KMS-11 (cell line): ENCODE measurements around the gene SLFN12L.

Experiments
- H2AFZ ChIP-seq: fragments of 200-600 bp; sonication (generic); 2 replicates; pipeline ENCODE4 v1.6.1; 2016; ENCODE audit warnings: antibody characterized with exemption, mixed run types, low read depth
- H3K27ac ChIP-seq: fragments of 200-600 bp; sonication (generic); 2 replicates; pipeline ENCODE4 v1.6.1; 2016; ENCODE audit warnings: mild to moderate bottlenecking, mixed run types
- H3K27me3 ChIP-seq: fragments of 200-600 bp; sonication (generic); 2 replicates; pipeline ENCODE4 v1.6.1; 2017; ENCODE audit warnings: mild to moderate bottlenecking, low read depth, mixed run types, moderate library complexity; ENCODE audit not compliant: insufficient read depth
- H3K36me3 ChIP-seq: fragments of 200-600 bp; sonication (generic); 2 replicates; pipeline ENCODE4 v1.6.1; 2017; ENCODE audit warnings: mild to moderate bottlenecking, mixed run types; ENCODE audit not compliant: insufficient read depth
- H3K4me1 ChIP-seq: fragments of 200-600 bp; sonication (generic); 2 replicates; pipeline ENCODE4 v1.6.1; 2016; ENCODE audit warnings: mild to moderate bottlenecking, low read depth, mixed run types; ENCODE audit not compliant: poor library complexity, severe bottlenecking
- H3K4me2 ChIP-seq: fragments of 200-600 bp; sonication (generic); 2 replicates; pipeline ENCODE4 v1.7.0; 2016; ENCODE audit warnings: mild to moderate bottlenecking, mixed run types
- H3K4me3 ChIP-seq: fragments of 200-600 bp; sonication (generic); IDR thresholded peaks from 2 replicates; pipeline ENCODE4 v1.6.1; 2017; ENCODE audit warnings: low read depth, low read length, mixed read lengths; ENCODE audit not compliant: insufficient read depth
- H3K79me2 ChIP-seq: fragments of 200-600 bp; sonication (generic); 2 replicates; pipeline ENCODE4 v1.6.1; 2016; ENCODE audit warnings: low read depth, mixed run types; ENCODE audit not compliant: insufficient read depth
- H3K9ac ChIP-seq: fragments of 200-600 bp; sonication (generic); 2 replicates; pipeline ENCODE4 v1.6.1; 2016; ENCODE audit warnings: mild to moderate bottlenecking, mixed run types
- H4K20me1 ChIP-seq: fragments of 200-600 bp; sonication (generic); 2 replicates; pipeline ENCODE4 v1.6.1; 2016; ENCODE audit warnings: mild to moderate bottlenecking, mixed run types; ENCODE audit not compliant: insufficient read depth
- CTCF ChIP-seq: fragments of 200-600 bp; sonication (generic); conservative IDR thresholded peaks from 2 replicates; pipeline ENCODE4 v1.6.1; 2017; ENCODE audit warnings: low read depth, mild to moderate bottlenecking, antibody characterized with exemption, low read length, moderate library complexity, mixed read lengths

The SLFN12L gene

GRCh38 chr17:35578197-35578928 lies 40.9 kb upstream of the SLFN12L start, which contains the start of gene PEX12:
Gene PEX12 (minus strand): TSS chr17:35578571. CDS start chr17:35578021, 550 bp downstream.
- peak within 1 kb of the TSS; percentile 85 for H3K4me2 ChIP-seq
- no peaks in the 10 kb centered on the region for H3K79me2 ChIP-seq
- H3K36me3 ChIP-seq = no peaks in the 10 kb centered on the region
- H2AFZ ChIP-seq = peak within 1 kb of the TSS; percentile 87
- no peaks in the 10 kb centered on the region for H4K20me1 ChIP-seq
- peak within 1 kb of the TSS; percentile 73 for H3K27ac ChIP-seq
- peak within 1 kb of the TSS; percentile 76 for H3K9ac ChIP-seq
- H3K27me3 ChIP-seq = no peaks in the 10 kb centered on the region
- TF ChIP-seq CTCF = no peak
- peak within 1 kb of the TSS; percentile 65 for H3K4me3 ChIP-seq
- peaks cover 13% of the 10 kb centered on the region for H3K4me1 ChIP-seq

GRCh38 chr17:35577830-35578196 lies 40.3 kb upstream of the SLFN12L start:
- no peaks in the 10 kb centered on the region for H3K79me2 ChIP-seq
- peak overlapping the region; percentile 65 for H3K4me3 ChIP-seq
- peak overlapping the region; percentile 87 for H2AFZ ChIP-seq
- peak overlapping the region; percentile 76 for H3K9ac ChIP-seq
- no peaks in the 10 kb centered on the region for H4K20me1 ChIP-seq
- H3K36me3 ChIP-seq = no peaks in the 10 kb centered on the region
- TF ChIP-seq CTCF = no peak
- peaks cover 13% of the 10 kb centered on the region for H3K4me1 ChIP-seq
- H3K27ac ChIP-seq = peak overlapping the region; percentile 73
- peak overlapping the region; percentile 85 for H3K4me2 ChIP-seq
- H3K27me3 ChIP-seq = no peaks in the 10 kb centered on the region

GRCh38 chr17:35575759-35576158 lies 38.3 kb upstream of the SLFN12L start:
- Histone ChIP-seq H3K36me3 (no peaks in the 10 kb centered on the region), H2AFZ (no peak overlapping the region), H4K20me1 (no peaks in the 10 kb centered on the region), H3K27ac (no peak overlapping the region), H3K4me2 (no peak overlapping the region), H3K4me3 (no peak overlapping the region), H3K79me2 (0 out of 2 replicates have a peak, but pooled peaks cover 13% of the 10 kb centered on the region), H3K4me1 (peaks cover 13% of the 10 kb centered on the region), H3K9ac (no peak overlapping the region), H3K27me3 (no peaks in the 10 kb centered on the region)
- no peak for TF ChIP-seq CTCF

- Histone ChIP-seq H3K36me3 (no peaks in the 10 kb centered on the region), H3K79me2 (peaks cover 27% of the 10 kb centered on the region; the same call in 1 of the 2 replicates), H4K20me1 (no peaks in the 10 kb centered on the region), H3K4me1 (peaks cover 16% of the 10 kb centered on the region), H3K27me3 (no peaks in the 10 kb centered on the region), H3K27ac (no peak overlapping the region), H2AFZ (no peak overlapping the region), H3K4me3 (no peak overlapping the region), H3K4me2 (peak overlapping the region; percentile 87; the same call in 1 of the 2 replicates), H3K9ac (no peak overlapping the region)
- TF ChIP-seq CTCF = no peak
Observed at GRCh38 chr17:35569405-35569804, 31.9 kb upstream of the SLFN12L start.
